DOHH2 (cell line): ENCODE results near the gene COL11A2.

ENCODE experiments used
- EZH2phosphoT487 ChIP-seq: fragments of 200-600 bp; sonication (generic); IDR thresholded peaks from 2 replicates; pipeline ENCODE4 v1.6.1; 2017; ENCODE audit warnings: borderline replicate concordance, mild to moderate bottlenecking, antibody characterized with exemption, low read length, moderate library complexity, mixed read lengths
- TF ChIP-seq, protein P1 (sequence below): fragments of 200-600 bp; sonication (generic); IDR thresholded peaks from one replicate; pipeline ENCODE4 v1.5.1; 2014; ENCODE audit warnings: antibody characterized with exemption, mild to moderate bottlenecking, low read depth, low read length; ENCODE audit not compliant: poor library complexity, severe bottlenecking

DNA sequence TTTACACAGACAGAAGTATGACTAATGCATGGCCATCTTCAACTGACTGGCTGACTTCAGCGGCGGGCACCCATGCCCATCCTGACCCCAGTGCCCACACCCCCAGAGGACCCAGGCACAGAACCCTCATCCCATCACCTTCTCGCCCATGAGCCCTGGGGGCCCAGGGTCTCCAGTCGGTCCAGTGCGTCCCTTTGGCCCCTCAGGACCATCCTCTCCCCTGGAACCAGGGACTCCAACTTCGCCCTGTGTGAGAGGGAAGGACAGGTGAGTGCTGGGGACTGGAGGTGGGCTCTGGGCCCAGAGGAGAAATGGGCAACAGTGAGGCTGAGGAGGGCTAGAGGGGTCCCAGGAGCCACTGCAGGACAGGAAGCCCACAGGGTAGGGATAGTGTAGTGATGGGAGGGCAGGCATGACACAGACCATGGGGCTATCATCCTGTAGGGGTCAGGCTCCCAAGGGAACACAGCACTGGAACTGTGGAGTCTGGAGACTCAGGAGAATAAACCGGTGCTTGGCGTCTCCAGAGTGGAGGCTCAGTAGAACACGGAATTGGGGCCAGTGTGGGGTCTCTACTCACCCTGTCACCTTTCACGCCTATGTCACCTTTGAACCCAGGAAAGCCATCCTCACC lies 16.7 kb downstream of the COL11A2 start:
- TF ChIP-seq, protein P1, sequence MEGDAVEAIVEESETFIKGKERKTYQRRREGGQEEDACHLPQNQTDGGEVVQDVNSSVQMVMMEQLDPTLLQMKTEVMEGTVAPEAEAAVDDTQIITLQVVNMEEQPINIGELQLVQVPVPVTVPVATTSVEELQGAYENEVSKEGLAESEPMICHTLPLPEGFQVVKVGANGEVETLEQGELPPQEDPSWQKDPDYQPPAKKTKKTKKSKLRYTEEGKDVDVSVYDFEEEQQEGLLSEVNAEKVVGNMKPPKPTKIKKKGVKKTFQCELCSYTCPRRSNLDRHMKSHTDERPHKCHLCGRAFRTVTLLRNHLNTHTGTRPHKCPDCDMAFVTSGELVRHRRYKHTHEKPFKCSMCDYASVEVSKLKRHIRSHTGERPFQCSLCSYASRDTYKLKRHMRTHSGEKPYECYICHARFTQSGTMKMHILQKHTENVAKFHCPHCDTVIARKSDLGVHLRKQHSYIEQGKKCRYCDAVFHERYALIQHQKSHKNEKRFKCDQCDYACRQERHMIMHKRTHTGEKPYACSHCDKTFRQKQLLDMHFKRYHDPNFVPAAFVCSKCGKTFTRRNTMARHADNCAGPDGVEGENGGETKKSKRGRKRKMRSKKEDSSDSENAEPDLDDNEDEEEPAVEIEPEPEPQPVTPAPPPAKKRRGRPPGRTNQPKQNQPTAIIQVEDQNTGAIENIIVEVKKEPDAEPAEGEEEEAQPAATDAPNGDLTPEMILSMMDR = no peak
- TF ChIP-seq EZH2phosphoT487 = no peak
